OCI-LY3 (cell line): Measurements from ENCODE around the gene FMN1.

ENCODE experiments used
- H2AFZ ChIP-seq: fragments of 200-600, 300-600 bp; shearing (Covaris generic); 2 replicates; pipeline ENCODE4 v1.6.0; 2014; ENCODE audit warnings: antibody characterized with exemption, low read depth, low read length
- H3K27ac ChIP-seq: fragments of 200-600, 300-600 bp; sonication (generic); 2 replicates; pipeline ENCODE4 v1.5.1; 2014; ENCODE audit warnings: mild to moderate bottlenecking, low read length, moderate library complexity, mixed read lengths
- H3K27me3 ChIP-seq: fragments of 200-600, 300-600 bp; sonication (generic); 2 replicates; pipeline ENCODE4 v1.6.1; 2014; ENCODE audit warnings: low read depth, low read length, mixed read lengths
- H3K36me3 ChIP-seq: fragments of 200-600, 300-600 bp; sonication (generic); replicated peaks from 2 replicates; pipeline ENCODE3; 2014; ENCODE audit warnings: low read depth, low read length, mixed read lengths
- H3K4me1 ChIP-seq: fragments of 300-600, 200-600 bp; sonication (generic); 2 replicates; pipeline ENCODE4 v1.6.1; 2014; ENCODE audit warnings: low read length, mixed read lengths
- H3K4me2 ChIP-seq: fragments of 200-600, 300-600 bp; sonication (generic); 2 replicates; pipeline ENCODE4 v1.6.1; 2014; ENCODE audit warnings: low read length, mixed read lengths
- H3K4me3 ChIP-seq: fragments of 300-600, 200-600 bp; sonication (generic); 2 replicates; pipeline ENCODE4 v1.5.1; 2014; ENCODE audit warnings: antibody characterized with exemption, mild to moderate bottlenecking, low read length, moderate library complexity
- H3K79me2 ChIP-seq: fragments of 300-600, 200-600 bp; shearing (Covaris generic); 2 replicates; pipeline ENCODE4 v1.6.1; 2014; ENCODE audit warnings: mild to moderate bottlenecking, low read length, mixed read lengths
- H3K9ac ChIP-seq: fragments of 300-600, 200-600 bp; shearing (Covaris generic); 2 replicates; pipeline ENCODE4 v1.6.0; 2014; ENCODE audit warnings: mild to moderate bottlenecking, low read length, moderate library complexity
- H3K9me3 ChIP-seq: fragments of 200-600, 300-600 bp; shearing (Covaris generic); 2 replicates; pipeline ENCODE4 v1.6.1; 2014; ENCODE audit warnings: low read length, mixed read lengths; ENCODE audit not compliant: insufficient read depth
- H4K20me1 ChIP-seq: fragments of 200-600, 300-600 bp; sonication (generic); 2 replicates; pipeline ENCODE4 v1.6.1; 2016; ENCODE audit warnings: low read length, mixed read lengths; ENCODE audit not compliant: insufficient read depth
- CTCF ChIP-seq: fragments of 200-600, 300-600 bp; sonication (generic); IDR thresholded peaks from 2 replicates; pipeline ENCODE4 v1.5.1; 2014; ENCODE audit warnings: antibody characterized with exemption, low read length, low read depth
- EZH2phosphoT487 ChIP-seq: fragments of 200-600 bp; shearing (Covaris generic); IDR thresholded peaks from 2 replicates; pipeline ENCODE4 v1.6.1; 2018; ENCODE audit warnings: antibody characterized with exemption, mixed run types, low read depth

The FMN1 gene

GRCh38 chr15:32730677-32731654, 463.5 kb downstream of the FMN1 start:
- Histone ChIP-seq H3K27me3 (peaks cover 60% of the 10 kb centered on the region), H3K9me3 (no peaks in the 10 kb centered on the region), H3K36me3 (no peaks in the 10 kb centered on the region), H4K20me1 (peaks cover 7% of the 10 kb centered on the region), H3K4me3 (peak overlapping the region; percentile 81), H3K27ac (peak overlapping the region; percentile 66), H3K4me1 (peaks cover 25% of the 10 kb centered on the region), H2AFZ (peak overlapping the region; percentile 62; the same call in 1 of the 2 replicates), H3K79me2 (no peaks in the 10 kb centered on the region), H3K4me2 (peak overlapping the region; percentile 100), H3K9ac (peak overlapping the region; percentile 46)
- TF ChIP-seq EZH2phosphoT487 (no peak), CTCF (no peak)

- H3K4me1 ChIP-seq: peaks cover 25% of the 10 kb centered on the region
- H3K79me2 ChIP-seq: no peaks in the 10 kb centered on the region
- no peak overlapping the region; the same call in 1 of the 2 replicates for H3K4me3 ChIP-seq
- no peak overlapping the region for H2AFZ ChIP-seq
- H3K27ac ChIP-seq: no peak overlapping the region
- H3K27me3 ChIP-seq: peaks cover 56% of the 10 kb centered on the region
- TF ChIP-seq CTCF: no peak
- H3K9ac ChIP-seq: no peak overlapping the region
- peaks cover 7% of the 10 kb centered on the region for H4K20me1 ChIP-seq
- no peaks in the 10 kb centered on the region for H3K9me3 ChIP-seq
- peak overlapping the region; percentile 100 for H3K4me2 ChIP-seq
- H3K36me3 ChIP-seq: no peaks in the 10 kb centered on the region
Measured at GRCh38 chr15:32729700-32730395, 464.7 kb downstream of the FMN1 start.

GRCh38 chr15:32723171-32723948, 471.2 kb downstream of the FMN1 start:
- peak overlapping the region; percentile 22; the same call in 1 of the 2 replicates for H3K4me3 ChIP-seq
- H3K27me3 ChIP-seq: peaks cover 65% of the 10 kb centered on the region
- TF ChIP-seq CTCF (no peak), EZH2phosphoT487 (no peak)
- H3K79me2 ChIP-seq: no peaks in the 10 kb centered on the region
- peak overlapping the region; percentile 60 for H3K4me2 ChIP-seq
- H4K20me1 ChIP-seq: peaks cover 14% of the 10 kb centered on the region
- no peak overlapping the region for H3K9ac ChIP-seq
- H3K4me1 ChIP-seq: peaks cover 19% of the 10 kb centered on the region
- H3K36me3 ChIP-seq: no peaks in the 10 kb centered on the region
- no peaks in the 10 kb centered on the region for H3K9me3 ChIP-seq
- no peak overlapping the region for H3K27ac ChIP-seq
- no peak overlapping the region for H2AFZ ChIP-seq
